Neural progenitor cell (in vitro differentiated cells): ENCODE measurements around the gene FANCG. TPM values are rescaled to one million over a fixed set of nuclear protein-coding genes. Genes with fewer than 3 reads are reported as not detected.

ENCODE experiments used
- DNase-seq: peaks from one replicate; pipeline ENCODE4 v3.0.0-alpha.2; 2016; ENCODE audit warnings: low spot score
- H2AFZ ChIP-seq: fragments of 200-600 bp; sonication (generic); replicated peaks from 2 replicates; pipeline ENCODE4 v1.6.1; 2016; ENCODE audit warnings: antibody characterized with exemption
- H3F3A ChIP-seq: fragments of 200-600 bp; sonication (generic); 2 replicates; pipeline ENCODE4 v1.6.1; 2016; ENCODE audit warnings: antibody characterized with exemption, low read depth
- H3K27ac ChIP-seq: fragments of 200-600 bp; sonication (generic); 2 replicates; pipeline ENCODE4 v1.5.1; 2016; ENCODE audit warnings: mild to moderate bottlenecking
- H3K27me3 ChIP-seq: fragments of 200-600 bp; sonication (generic); 2 replicates; pipeline ENCODE4 v1.6.1; 2016; ENCODE audit warnings: mild to moderate bottlenecking, moderate library complexity
- H3K36me3 ChIP-seq: fragments of 200-600 bp; sonication (generic); 2 replicates; pipeline ENCODE4 v1.5.1; 2016
- H3K4me1 ChIP-seq: fragments of 200-600 bp; sonication (generic); 2 replicates; pipeline ENCODE4 v1.6.1; 2016; ENCODE audit warnings: mixed run types
- H3K4me2 ChIP-seq: fragments of 200-600 bp; sonication (generic); 2 replicates; pipeline ENCODE4 v1.6.1; 2016
- H3K4me3 ChIP-seq: fragments of 200-600 bp; sonication (generic); 2 replicates; pipeline ENCODE4 v1.5.1; 2016
- H3K79me2 ChIP-seq: fragments of 200-600 bp; sonication (generic); 2 replicates; pipeline ENCODE4 v1.6.1; 2016; ENCODE audit warnings: low read depth
- H3K9ac ChIP-seq: fragments of 200-600 bp; sonication (generic); 2 replicates; pipeline ENCODE4 v1.6.1; 2016
- H3K9me3 ChIP-seq: fragments of 200-600 bp; sonication (generic); 2 replicates; pipeline ENCODE4 v1.5.1; 2016; ENCODE audit warnings: low read depth
- H4K20me1 ChIP-seq: fragments of 200-600 bp; sonication (generic); 2 replicates; pipeline ENCODE4 v1.6.1; 2016; ENCODE audit warnings: low read depth
- H3K27ac Mint-ChIP-seq: 3 replicates; pipeline ENCODE4 v1.8.0; 2021; ENCODE audit warnings: mixed read lengths
- H3K27me3 Mint-ChIP-seq: 2 replicates; pipeline ENCODE4 v1.8.0; 2022; ENCODE audit warnings: low read depth, mild to moderate bottlenecking, inconsistent platforms, moderate library complexity, mixed read lengths; ENCODE audit not compliant: insufficient read depth
- H3K36me3 Mint-ChIP-seq: 3 replicates; pipeline ENCODE4 v1.8.0; 2021; ENCODE audit warnings: mixed read lengths
- H3K4me1 Mint-ChIP-seq: 3 replicates; pipeline ENCODE4 v1.8.0; 2021; ENCODE audit warnings: mixed read lengths
- H3K4me3 Mint-ChIP-seq: 3 replicates; pipeline ENCODE4 v1.8.0; 2021; ENCODE audit warnings: mild to moderate bottlenecking, moderate library complexity, mixed read lengths
- H3K9me3 Mint-ChIP-seq: 3 replicates; pipeline ENCODE4 v1.8.0; 2020; ENCODE audit warnings: mixed read lengths
- EZH2 ChIP-seq: fragments of 200-600 bp; sonication (generic); IDR thresholded peaks from 2 replicates; pipeline ENCODE4 v1.6.1; 2017; ENCODE audit warnings: antibody characterized with exemption, mild to moderate bottlenecking, moderate library complexity
- EZH2phosphoT487 ChIP-seq: fragments of 200-600 bp; sonication (generic); IDR thresholded peaks from 2 replicates; pipeline ENCODE4 v1.6.1; 2017; ENCODE audit warnings: antibody characterized with exemption
- total RNA-seq: library from RNA; depleted of rRNA; stranded (reverse); fragments of >200 nt; gene quantifications from 2 replicates; pipeline ENCODE4 v1.2.3, GENCODE V29; 2015; ENCODE audit warnings: low replicate concordance
- TF ChIP-seq, protein P1 (sequence below): fragments of 200-600 bp; sonication (generic); IDR thresholded peaks from 2 replicates; pipeline ENCODE4 v1.5.1; 2017; ENCODE audit warnings: antibody characterized with exemption, mild to moderate bottlenecking

The FANCG gene
- total RNA-seq, 1 donor from 2014 or later = 89.4 TPM

DNA sequence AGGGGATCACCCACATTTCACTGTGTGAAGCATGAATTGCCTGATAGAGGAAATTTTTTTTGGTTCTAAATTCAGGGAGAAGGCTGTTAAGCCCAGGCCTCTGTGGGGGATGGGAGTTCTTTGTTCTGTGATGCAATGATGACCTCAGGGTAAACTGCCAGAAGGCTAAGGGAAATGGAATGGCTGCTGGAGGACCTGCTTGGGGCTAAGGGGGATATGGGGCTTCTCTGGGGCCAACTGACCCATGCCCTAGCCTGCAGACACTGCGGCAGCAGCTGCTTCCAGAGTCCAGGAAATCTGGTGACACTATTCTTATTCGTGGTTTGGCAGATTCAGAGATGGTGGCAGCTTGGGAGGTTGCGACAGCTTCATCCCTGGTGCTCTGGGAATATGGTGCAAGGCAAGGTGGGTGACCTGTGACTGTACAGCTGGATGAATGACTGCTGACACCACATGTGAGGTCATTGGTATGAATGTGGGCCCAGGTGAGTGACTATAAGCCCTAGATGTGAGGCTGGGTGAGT, 37.6 kb downstream of the FANCG start:
- Histone ChIP-seq H3K4me2 (no peak overlapping the region), H3K4me3 (no peak overlapping the region), H3K4me1 (no peaks in the 10 kb centered on the region), H3K27me3 (no peaks in the 10 kb centered on the region), H3K79me2 (no peaks in the 10 kb centered on the region), H2AFZ (no peak overlapping the region), H3K27ac (no peak overlapping the region), H3F3A (no peaks in the 10 kb centered on the region), H3K9me3 (no peaks in the 10 kb centered on the region), H3K36me3 (no peaks in the 10 kb centered on the region), H4K20me1 (no peaks in the 10 kb centered on the region), H3K9ac (no peak overlapping the region)
- peaks cover 5% of the 10 kb centered on the region for H3K27me3 Mint-ChIP-seq
- peaks cover 20% of the 10 kb centered on the region for H3K36me3 Mint-ChIP-seq
- H3K4me1 Mint-ChIP-seq = peaks cover 5% of the 10 kb centered on the region
- H3K27ac Mint-ChIP-seq = no peak overlapping the region
- TF ChIP-seq EZH2phosphoT487 = no peak
- no peak for DNase-seq
- H3K4me3 Mint-ChIP-seq = no peak overlapping the region
- H3K9me3 Mint-ChIP-seq = no peaks in the 10 kb centered on the region

DNA sequence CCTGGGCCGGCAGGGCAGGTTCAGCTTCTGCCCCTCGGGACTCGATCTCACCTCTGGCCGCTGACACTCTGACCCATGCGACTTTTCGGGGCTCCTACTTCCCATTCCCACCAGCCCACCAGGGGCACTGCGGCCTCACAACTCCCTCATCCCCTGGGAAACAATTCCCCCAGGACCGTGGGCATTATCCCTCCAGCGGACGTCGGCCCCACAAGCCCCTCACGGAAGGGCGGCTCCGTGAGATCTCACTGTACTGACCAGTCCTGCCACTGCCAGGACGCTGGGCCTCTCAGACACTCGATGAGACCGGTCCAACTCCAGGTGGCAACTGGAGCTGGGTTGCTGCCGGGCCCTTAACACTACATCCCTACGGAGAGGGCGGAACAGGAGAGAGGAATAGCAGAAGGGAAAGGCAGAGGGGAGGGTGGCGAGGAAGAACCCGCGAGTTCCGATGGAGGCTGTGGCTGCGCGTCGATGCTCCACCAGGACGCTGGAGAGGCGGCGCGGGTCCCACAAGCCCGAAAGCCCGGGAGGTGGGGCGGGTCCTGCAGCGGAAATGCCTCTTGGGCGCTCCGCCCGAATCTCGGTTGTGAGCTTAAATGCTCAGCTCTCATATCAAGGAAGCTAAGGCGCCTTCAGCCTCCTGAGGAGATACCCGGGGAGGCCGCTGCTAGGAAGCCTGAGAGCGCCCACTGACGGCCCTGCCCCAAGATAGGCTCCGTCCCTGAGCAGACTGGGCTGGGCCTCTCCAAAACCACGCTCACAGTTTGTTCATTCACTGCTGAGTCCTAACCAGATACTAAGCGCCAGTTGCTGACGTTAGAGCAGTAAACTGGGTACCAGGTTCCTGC, 43.7 kb downstream of the FANCG start:
- H3K9me3 ChIP-seq = no peaks in the 10 kb centered on the region
- no peaks in the 10 kb centered on the region for H3F3A ChIP-seq
- Mint-ChIP-seq H3K9me3 (no peaks in the 10 kb centered on the region), H3K27ac (no peak overlapping the region), H3K27me3 (peaks cover 2% of the 10 kb centered on the region), H3K36me3 (peaks cover 2% of the 10 kb centered on the region), H3K4me1 (no peaks in the 10 kb centered on the region), H3K4me3 (no peak overlapping the region)
- H3K79me2 ChIP-seq = no peaks in the 10 kb centered on the region
- H4K20me1 ChIP-seq = no peaks in the 10 kb centered on the region
- H3K9ac ChIP-seq = no peak overlapping the region
- H3K27ac ChIP-seq = no peak overlapping the region
- no peak overlapping the region for H3K4me3 ChIP-seq
- no peak overlapping the region for H3K4me2 ChIP-seq
- H2AFZ ChIP-seq = no peak overlapping the region
- no peak for DNase-seq
- no peak for TF ChIP-seq EZH2phosphoT487
- no peak for TF ChIP-seq EZH2
- TF ChIP-seq, protein P1, sequence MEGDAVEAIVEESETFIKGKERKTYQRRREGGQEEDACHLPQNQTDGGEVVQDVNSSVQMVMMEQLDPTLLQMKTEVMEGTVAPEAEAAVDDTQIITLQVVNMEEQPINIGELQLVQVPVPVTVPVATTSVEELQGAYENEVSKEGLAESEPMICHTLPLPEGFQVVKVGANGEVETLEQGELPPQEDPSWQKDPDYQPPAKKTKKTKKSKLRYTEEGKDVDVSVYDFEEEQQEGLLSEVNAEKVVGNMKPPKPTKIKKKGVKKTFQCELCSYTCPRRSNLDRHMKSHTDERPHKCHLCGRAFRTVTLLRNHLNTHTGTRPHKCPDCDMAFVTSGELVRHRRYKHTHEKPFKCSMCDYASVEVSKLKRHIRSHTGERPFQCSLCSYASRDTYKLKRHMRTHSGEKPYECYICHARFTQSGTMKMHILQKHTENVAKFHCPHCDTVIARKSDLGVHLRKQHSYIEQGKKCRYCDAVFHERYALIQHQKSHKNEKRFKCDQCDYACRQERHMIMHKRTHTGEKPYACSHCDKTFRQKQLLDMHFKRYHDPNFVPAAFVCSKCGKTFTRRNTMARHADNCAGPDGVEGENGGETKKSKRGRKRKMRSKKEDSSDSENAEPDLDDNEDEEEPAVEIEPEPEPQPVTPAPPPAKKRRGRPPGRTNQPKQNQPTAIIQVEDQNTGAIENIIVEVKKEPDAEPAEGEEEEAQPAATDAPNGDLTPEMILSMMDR = no peak
- H3K4me1 ChIP-seq = no peaks in the 10 kb centered on the region
- H3K36me3 ChIP-seq = no peaks in the 10 kb centered on the region
- no peaks in the 10 kb centered on the region for H3K27me3 ChIP-seq

DNA sequence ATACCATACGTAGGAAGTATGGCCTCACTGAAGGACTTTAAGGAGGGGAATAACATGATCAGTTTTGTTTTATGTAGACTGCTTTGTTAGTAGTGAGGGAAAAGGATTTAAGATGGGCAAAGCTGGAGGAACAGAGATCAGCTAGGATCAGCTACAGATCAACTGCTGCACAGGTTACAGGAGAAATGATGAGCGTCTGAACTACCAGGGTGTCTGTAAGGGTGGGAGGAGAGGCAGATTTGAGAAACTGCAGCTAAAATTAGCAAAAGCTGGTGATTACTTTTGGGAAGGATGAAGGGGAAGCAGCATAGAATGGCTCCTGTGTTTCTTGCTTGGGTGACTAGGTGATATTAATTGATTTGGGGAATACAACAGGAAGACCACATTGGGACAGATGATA, 46.6 kb downstream of the FANCG start:
- TF ChIP-seq EZH2 = no peak
- TF ChIP-seq, protein P1 = no peak
- no peak for TF ChIP-seq EZH2phosphoT487
- Histone ChIP-seq H3F3A (no peaks in the 10 kb centered on the region), H3K27me3 (no peaks in the 10 kb centered on the region), H3K4me2 (no peak overlapping the region), H4K20me1 (no peaks in the 10 kb centered on the region), H3K9ac (no peak overlapping the region), H3K4me1 (no peaks in the 10 kb centered on the region), H3K36me3 (no peaks in the 10 kb centered on the region), H3K9me3 (no peaks in the 10 kb centered on the region), H3K4me3 (no peak overlapping the region), H2AFZ (no peak overlapping the region), H3K27ac (no peak overlapping the region), H3K79me2 (no peaks in the 10 kb centered on the region)
- H3K36me3 Mint-ChIP-seq = peaks cover 2% of the 10 kb centered on the region
- no peaks in the 10 kb centered on the region for H3K27me3 Mint-ChIP-seq
- no peak overlapping the region for H3K4me3 Mint-ChIP-seq
- no peak for DNase-seq
- H3K4me1 Mint-ChIP-seq = no peaks in the 10 kb centered on the region
- H3K27ac Mint-ChIP-seq = no peak overlapping the region
- H3K9me3 Mint-ChIP-seq = no peaks in the 10 kb centered on the region

DNA sequence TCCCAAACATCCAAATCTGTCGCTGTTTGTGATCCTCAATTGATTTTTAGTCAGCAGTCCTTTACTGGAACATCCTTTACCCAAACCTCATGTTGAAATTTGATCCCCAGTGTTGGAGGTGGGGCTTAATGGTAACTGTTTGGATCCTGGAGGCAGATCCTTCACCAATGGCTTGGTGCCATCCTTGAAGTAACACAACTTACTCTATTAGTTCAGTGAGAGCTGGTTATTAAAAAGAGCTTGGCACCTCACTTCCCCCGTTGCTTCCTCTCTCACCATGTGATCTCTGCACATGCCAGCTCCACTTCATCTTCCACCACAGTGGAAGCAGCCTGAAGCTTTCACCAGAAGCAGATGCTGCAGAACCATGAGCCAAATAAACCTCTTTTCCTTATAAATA, 49.9 kb downstream of the FANCG start:
- no peaks in the 10 kb centered on the region for H4K20me1 ChIP-seq
- Mint-ChIP-seq H3K36me3 (no peaks in the 10 kb centered on the region), H3K4me1 (no peaks in the 10 kb centered on the region), H3K27me3 (no peaks in the 10 kb centered on the region), H3K9me3 (no peaks in the 10 kb centered on the region), H3K4me3 (no peak overlapping the region), H3K27ac (no peak overlapping the region)
- H3K36me3 ChIP-seq = no peaks in the 10 kb centered on the region
- peaks cover 10% of the 10 kb centered on the region for H3K4me1 ChIP-seq
- no peak overlapping the region for H3K4me2 ChIP-seq
- H3K27ac ChIP-seq = no peak overlapping the region
- no peak for DNase-seq
- H3K9me3 ChIP-seq = no peaks in the 10 kb centered on the region
- no peak overlapping the region for H2AFZ ChIP-seq
- H3F3A ChIP-seq = no peaks in the 10 kb centered on the region
- no peak overlapping the region for H3K4me3 ChIP-seq
- no peaks in the 10 kb centered on the region for H3K79me2 ChIP-seq
- TF ChIP-seq EZH2phosphoT487 (no peak), EZH2 (no peak)
- TF ChIP-seq, protein P1 = no peak
- no peaks in the 10 kb centered on the region for H3K27me3 ChIP-seq
- H3K9ac ChIP-seq = no peak overlapping the region
